HCT116 (cell line): ENCODE measurements around the gene CHRNG. TPM values are rescaled to one million over a fixed set of nuclear protein-coding genes. Genes with fewer than 3 reads are reported as not detected.

ENCODE experiments used
- ATAC-seq: fragments of 200-7000 bp; cut with Tn5 transposase; 2 replicates; pipeline ENCODE4 v1.9.1; 2020; ENCODE audit warnings: mild to moderate bottlenecking, moderate library complexity
- BruUV-seq: library from RNA; stranded (reverse); fragments of 400-500 nt; replicated peaks from 2 replicates; lab custom pipeline; 2021; lab: Mats Ljungman, UMichigan
- CTCF ChIA-PET: fragments of 300-600 bp; sonication (Branson Sonifier 250); formaldehyde crosslinking; loops from one replicate; lab custom pipeline; 2021; ENCODE audit warnings: antibody characterized with exemption; lab: Charles Lee
- POLR2A ChIA-PET: fragments of 300-600, 350-600 bp; sonication (Branson Sonifier 250); formaldehyde crosslinking; loops from one replicate; lab custom pipeline; 2021; ENCODE audit warnings: antibody characterized with exemption; lab: Charles Lee
- RAD21 ChIA-PET, 2 experiments: fragments of 300-600 bp; sonication (Branson Sonifier 250); formaldehyde crosslinking; loops; one replicate each; lab custom pipeline; 2023; ENCODE audit warnings: low total read pairs in 2 of 2; ENCODE audit not compliant: uncharacterized antibody in 2 of 2, unreplicated experiment in 2 of 2, low non-redundant PET in 1 of 2; lab: Charles Lee
- DNase-seq: peaks from one replicate; pipeline ENCODE4 v3.0.0-alpha.2; 2010; ENCODE audit warnings: low read depth, low spot score
- H2AFZ ChIP-seq: fragments of 200-600 bp; shearing (Covaris generic), sonication (generic); 2 replicates; pipeline ENCODE4 v1.6.1; 2017; ENCODE audit warnings: low read depth, mixed run types, mixed read lengths, antibody characterized with exemption, low read length; ENCODE audit not compliant: poor library complexity, severe bottlenecking
- H3K27ac ChIP-seq: 2 replicates; pipeline ENCODE4 v1.5.1; 2012; ENCODE audit warnings: low read depth, low read length
- H3K27me3 ChIP-seq: fragments of 200-600 bp; sonication (generic); 2 replicates; pipeline ENCODE4 v1.6.1; 2016; ENCODE audit warnings: mixed run types, low read length, mixed read lengths; ENCODE audit not compliant: insufficient read depth
- H3K36me3 ChIP-seq, 2 experiments: fragments of 200-500 bp in 1 of 2; fragments of 200-600 bp in 1 of 2; sonication (Bioruptor generic) in 1 of 2; sonication (generic) in 1 of 2; 2 replicates each; pipeline versions ENCODE4 v1.5.1 to v1.6.1; 2014 to 2016; ENCODE audit warnings: low read length in 2 of 2, inconsistent platforms in 1 of 2, mixed read lengths in 1 of 2, mixed run types in 1 of 2; ENCODE audit not compliant: insufficient read depth in 2 of 2, control insufficient read depth in 1 of 2
- H3K4me1 ChIP-seq, 2 experiments: fragments of 200-600 bp in 1 of 2; sonication (generic) in 1 of 2; 2 replicates each; pipeline versions ENCODE4 v1.5.1 to v1.6.1; 2012 to 2017; ENCODE audit warnings: low read length in 2 of 2, inconsistent platforms in 1 of 2, mild to moderate bottlenecking in 1 of 2, mixed read lengths in 1 of 2, mixed run types in 1 of 2, moderate library complexity in 1 of 2; ENCODE audit not compliant: insufficient read depth in 2 of 2, control insufficient read depth in 1 of 2
- H3K4me2 ChIP-seq: fragments of 200-600 bp; sonication (generic); 2 replicates; pipeline ENCODE4 v1.6.1; 2017; ENCODE audit warnings: mixed run types, low read length, mixed read lengths
- H3K4me3 ChIP-seq, 2 experiments: fragments of 200-600 bp in 1 of 2; sonication (generic) in 1 of 2; replicated peaks in 1 of 2; 2 replicates each; pipeline ENCODE4 v1.5.1; 2011 to 2016; ENCODE audit warnings: low read length in 2 of 2, control low read depth in 1 of 2, low read depth in 1 of 2, mild to moderate bottlenecking in 1 of 2, mixed read lengths in 1 of 2, mixed run types in 1 of 2
- H3K79me2 ChIP-seq: fragments of 200-600 bp; sonication (generic); 2 replicates; pipeline ENCODE4 v1.6.1; 2017; ENCODE audit warnings: mild to moderate bottlenecking, mixed run types, low read length, moderate library complexity, mixed read lengths; ENCODE audit not compliant: insufficient read depth
- H3K9ac ChIP-seq: fragments of 200-600 bp; sonication (generic); 2 replicates; pipeline ENCODE4 v1.6.1; 2016; ENCODE audit warnings: low read length, mixed read lengths
- H3K9me2 ChIP-seq: fragments of 200-600 bp; sonication (generic), shearing (Covaris generic); 2 replicates; pipeline ENCODE4 v1.6.1; 2017; ENCODE audit warnings: mixed run types, mild to moderate bottlenecking, moderate library complexity; ENCODE audit not compliant: insufficient read depth
- H3K9me3 ChIP-seq, 2 experiments: fragments of 200-500 bp in 1 of 2; fragments of 200-600 bp in 1 of 2; sonication (Bioruptor generic) in 1 of 2; sonication (generic) in 1 of 2; 2 replicates each; pipeline ENCODE4 v1.6.1; 2014 to 2017; ENCODE audit warnings: low read length in 2 of 2, mixed read lengths in 2 of 2, inconsistent platforms in 1 of 2, low read depth in 1 of 2, mild to moderate bottlenecking in 1 of 2, mixed run types in 1 of 2, moderate library complexity in 1 of 2; ENCODE audit not compliant: control insufficient read depth in 1 of 2, insufficient read depth in 1 of 2
- H4K20me1 ChIP-seq: fragments of 200-600 bp; sonication (generic), shearing (Covaris generic); 2 replicates; pipeline ENCODE4 v1.6.1; 2017; ENCODE audit warnings: mixed run types, mild to moderate bottlenecking, moderate library complexity; ENCODE audit not compliant: insufficient read depth
- ATF3 ChIP-seq: IDR thresholded peaks from 2 replicates; pipeline ENCODE4 v1.6.1; 2012
- CBX3 ChIP-seq: IDR thresholded peaks from 2 replicates; pipeline ENCODE4 v1.6.1; 2012; ENCODE audit warnings: low read depth
- CTCF ChIP-seq, 3 experiments: fragments of 200-600 bp in 1 of 3; sonication (generic) in 1 of 3; IDR thresholded peaks in 2 of 3; conservative IDR thresholded peaks in 1 of 3; 2 replicates each; pipeline ENCODE4 v1.5.1; 2012 to 2017; ENCODE audit warnings: low read depth in 2 of 3, low read length in 2 of 3, antibody characterized with exemption in 1 of 3, borderline replicate concordance in 1 of 3, control low read depth in 1 of 3, mild to moderate bottlenecking in 1 of 3, mixed read lengths in 1 of 3, mixed run types in 1 of 3, moderate library complexity in 1 of 3; ENCODE audit not compliant: insufficient read depth in 1 of 3
- EGR1 ChIP-seq: IDR thresholded peaks from 2 replicates; pipeline ENCODE4 v1.6.1; 2012; ENCODE audit warnings: low read depth
- FOSL1 ChIP-seq: IDR thresholded peaks from 2 replicates; pipeline ENCODE4 v1.6.1; 2012; ENCODE audit warnings: low read depth
- JUND ChIP-seq: IDR thresholded peaks from 2 replicates; pipeline ENCODE4 v1.6.1; 2012
- POLR2AphosphoS5 ChIP-seq: IDR thresholded peaks from 2 replicates; pipeline ENCODE4 v1.6.1; 2011; ENCODE audit warnings: mild to moderate bottlenecking, low read depth, low read length, moderate library complexity
- RAD21 ChIP-seq: IDR thresholded peaks from 2 replicates; pipeline ENCODE4 v1.6.1; 2012; ENCODE audit warnings: low read depth, mild to moderate bottlenecking
- SP1 ChIP-seq: IDR thresholded peaks from 2 replicates; pipeline ENCODE4 v1.6.1; 2012; ENCODE audit warnings: low read depth
- SRF ChIP-seq: IDR thresholded peaks from 2 replicates; pipeline ENCODE4 v1.6.1; 2012; ENCODE audit warnings: low read depth
- ZFX ChIP-seq: fragments of 450-650 bp; IDR thresholded peaks from 2 replicates; pipeline ENCODE4 v1.6.1; 2017
- intact Hi-C: fragments of 100-400 bp; cut with micrococcal nuclease; formaldehyde crosslinking; loops from 2 replicates; pipeline ENCODE4 v1.10.0; 2022
- total RNA-seq: library from RNA; stranded (reverse); gene quantifications from one replicate; pipeline ENCODE4 v1.2.1, GENCODE V29; 2021; ENCODE audit not compliant: unreplicated experiment

Gene CHRNG
- total RNA-seq, 1 experiment from 2014 or later: not detected

- POLR2A ChIA-PET: no interaction called here
- H4K20me1 ChIP-seq: no peaks in the 10 kb centered on the region
- ATAC-seq (no peak), DNase-seq (no peak)
- H3K9ac ChIP-seq: no peak overlapping the region
- H3K27me3 ChIP-seq: no peaks in the 10 kb centered on the region
- H2AFZ ChIP-seq: no peak overlapping the region
- BruUV-seq: no TSS peak
- CTCF ChIA-PET: no interaction called here
- no peak for TF ChIP-seq SP1
- no peak for TF ChIP-seq ATF3
- no peak for TF ChIP-seq ZFX
- TF ChIP-seq CTCF (IDR thresholded peaks at IDR 0.05 in 2 of 3, conservative IDR thresholded peaks at IDR 0.05 in 1 of 3; ENCODE audit: borderline replicate concordance in 1 of 3, insufficient read depth in 1 of 3, low read depth in 2 of 3, low read length in 2 of 3): no peak
- TF ChIP-seq POLR2AphosphoS5: no peak
- no peak for TF ChIP-seq JUND
- no peak for TF ChIP-seq CBX3
- TF ChIP-seq RAD21: no peak
- no peak for TF ChIP-seq SRF
- TF ChIP-seq EGR1: no peak
- TF ChIP-seq FOSL1: no peak
- no peaks in the 10 kb centered on the region for H3K4me1 ChIP-seq
- H3K4me3 ChIP-seq: no peak overlapping the region
- no peaks in the 10 kb centered on the region for H3K9me2 ChIP-seq
- H3K36me3 ChIP-seq: peaks cover 0 to 2% of the 10 kb centered on the region in 2 experiments; a peak in 2 of 4 replicates
- intact Hi-C loops: no loop called here
- H3K79me2 ChIP-seq: no peaks in the 10 kb centered on the region
- RAD21 ChIA-PET: no interaction called here
- no peaks in the 10 kb centered on the region for H3K9me3 ChIP-seq
- H3K27ac ChIP-seq: no peak overlapping the region
- no peak overlapping the region for H3K4me2 ChIP-seq
Measured at GRCh38 chr2:232577841-232578240, 38.3 kb downstream of the CHRNG start.
